Right cardiac atrium (tissue), 5 donors: ENCODE data around the gene KLK2. TPM values are rescaled to one million over a fixed set of nuclear protein-coding genes. Genes with fewer than 3 reads are reported as not detected.
A peak's percentile ranks its signal among the peaks of the same experiment; 100 is the strongest.
"Not testable (repeated sequence)": the region's sequence is repeated elsewhere in the genome, so short reads cannot be mapped to it uniquely, and the experiment has no call there.

Experiments
- ATAC-seq, 2 donors: fragments of 200-7000 bp; cut with Tn5 transposase; one replicate each; pipeline versions ENCODE4 v1.8.0 to v1.9.1; 2020; ENCODE audit warnings: moderate library complexity in 2 of 2, mild to moderate bottlenecking in 1 of 2
- DNase-seq, 3 donors: peaks; one replicate each; pipeline ENCODE4 v3.0.0-alpha.2; 2020
- H3K27ac ChIP-seq: one replicate; pipeline ENCODE4 v1.5.1; 2013; ENCODE audit warnings: mild to moderate bottlenecking, low read length, control low read depth, moderate library complexity
- H3K27me3 ChIP-seq: one replicate; pipeline ENCODE4 v1.6.1; 2013; ENCODE audit not compliant: control insufficient read depth, insufficient read depth
- H3K4me1 ChIP-seq: one replicate; pipeline ENCODE4 v1.6.1; 2013; ENCODE audit warnings: low read length; ENCODE audit not compliant: control insufficient read depth, insufficient read depth
- H3K4me3 ChIP-seq: one replicate; pipeline ENCODE4 v1.5.1; 2013; ENCODE audit warnings: low read length, control low read depth
- H3K9me3 ChIP-seq: one replicate; pipeline ENCODE4 v1.6.1; 2013; ENCODE audit warnings: low read length; ENCODE audit not compliant: control insufficient read depth
- whole genome bisulfite sequencing: extraction: QIAGEN DNeasy Blood & Tissue Kit; methylation state at CpG from one replicate; pipeline ENCODE4 v1.1.7; 2013; 5-methylcytosine and 5-hydroxymethylcytosine counted together
- intact Hi-C, 4 donors: fragments of 100-400 bp; cut with DNase I; formaldehyde crosslinking; loops; one replicate each; pipeline versions ENCODE4 v1.11.0 to v1.14.0; 2022 to 2023
- polyA plus RNA-seq: library from polyadenylated mRNA; stranded (reverse); fragments of 200-250 nt; gene quantifications from one replicate; pipeline ENCODE4 v1.2.3, GENCODE V29; 2013
- total RNA-seq, 4 donors: library from RNA; stranded (reverse); fragmentation: NEBNext Ultra II Directional; extraction: Animal tissue kit (Norgen Biotek cat#: 25700); gene quantifications; one replicate each; pipeline ENCODE4 v1.2.1, GENCODE V29; 2021
- donor health status: healthy with polysubstance abuse.
- donor health status: DM: no; HTN: yes; CAD: no.
- donor health status: DM: no; HTN: no; CAD: no.
- donor health status: DM: no; HTN: yes; CAD: no; lungs with severe emphysema.
- donor health status: DM: yes; HTN: yes; CAD: no.

Gene KLK2
- total and polyA plus RNA-seq, 5 donors, result not detected

- H3K4me1 ChIP-seq, result no peaks in the 10 kb centered on the region
- ATAC-seq (peak in 1 of 2 donors; percentile 19), DNase-seq (no peak)
- H3K27me3 ChIP-seq, result no peaks in the 10 kb centered on the region
- intact Hi-C loops, result no loop called here
- no peak overlapping the region for H3K27ac ChIP-seq
- 63% methylated on average over 10 of the region's 10 CpGs for WGBS
- H3K9me3 ChIP-seq, result no peaks in the 10 kb centered on the region
- no peak overlapping the region for H3K4me3 ChIP-seq
Measured at GRCh38 chr19:50894478-50895356, 21.5 kb downstream of the KLK2 start.

- DNase-seq, H3K9me3 ChIP-seq, H3K27ac ChIP-seq, intact Hi-C loops, H3K4me3 ChIP-seq, H3K27me3 ChIP-seq, H3K4me1 ChIP-seq, ATAC-seq: not testable (repeated sequence)
- whole genome bisulfite sequencing, result 84% methylated on average over 9 of the region's 9 CpGs
Measured at GRCh38 chr19:50896089-50896590, 22.9 kb downstream of the KLK2 start.

GRCh38 chr19:50896591-50897190, 23.5 kb downstream of the KLK2 start:
- no peak for ATAC-seq
- intact Hi-C loops, result no loop called here
- WGBS, result 65% methylated on average over 6 of the region's 6 CpGs

GRCh38 chr19:50897191-50897607, 24.0 kb downstream of the KLK2 start:
- H3K4me3 ChIP-seq, result no peak overlapping the region
- WGBS, result 52% methylated on average over 3 of the region's 3 CpGs
- no peaks in the 10 kb centered on the region for H3K9me3 ChIP-seq
- ATAC-seq, result no peak
- no peak overlapping the region for H3K27ac ChIP-seq
- no peaks in the 10 kb centered on the region for H3K27me3 ChIP-seq
- H3K4me1 ChIP-seq, result no peaks in the 10 kb centered on the region
- no peak for DNase-seq
- intact Hi-C loops, result no loop called here

More at GRCh38 chr19:50896591-50897190, 23.5 kb downstream of the KLK2 start:
- Histone ChIP-seq H3K9me3 (no peaks in the 10 kb centered on the region), H3K27me3 (no peaks in the 10 kb centered on the region), H3K4me3 (no peak overlapping the region), H3K27ac (no peak overlapping the region), H3K4me1 (no peaks in the 10 kb centered on the region)
- DNase-seq, result no peak

GRCh38 chr19:50897612-50898011, 24.4 kb downstream of the KLK2 start:
- WGBS, result 82% methylated on average over 3 of the region's 3 CpGs
- Histone ChIP-seq H3K27ac (no peak overlapping the region), H3K27me3 (no peaks in the 10 kb centered on the region), H3K4me3 (no peak overlapping the region), H3K4me1 (no peaks in the 10 kb centered on the region), H3K9me3 (no peaks in the 10 kb centered on the region)
- ATAC-seq (no peak), DNase-seq (no peak)
- intact Hi-C loops, result no loop called here

- Histone ChIP-seq H3K27ac (no peak overlapping the region), H3K27me3 (no peaks in the 10 kb centered on the region), H3K4me3 (no peak overlapping the region), H3K9me3 (no peaks in the 10 kb centered on the region), H3K4me1 (no peaks in the 10 kb centered on the region)
- ATAC-seq (no peak), DNase-seq (no peak)
- intact Hi-C loops, result no loop called here
- 71% methylated on average over 4 of the region's 4 CpGs for WGBS
Measured at GRCh38 chr19:50898018-50898417, 24.8 kb downstream of the KLK2 start.

- WGBS, result 92% methylated on average over 3 of the region's 3 CpGs
- ATAC-seq (no peak), DNase-seq (no peak)
- no peak overlapping the region for H3K27ac ChIP-seq
- no peak overlapping the region for H3K4me3 ChIP-seq
- intact Hi-C loops, result no loop called here
- no peaks in the 10 kb centered on the region for H3K27me3 ChIP-seq
- H3K4me1 ChIP-seq, result no peaks in the 10 kb centered on the region
- no peaks in the 10 kb centered on the region for H3K9me3 ChIP-seq
Measured at GRCh38 chr19:50899569-50899968, 26.3 kb downstream of the KLK2 start.

GRCh38 chr19:50902640-50903039, 29.4 kb downstream of the KLK2 start:
- intact Hi-C loops, result no loop called here
- Histone ChIP-seq H3K27me3 (no peaks in the 10 kb centered on the region), H3K27ac (no peak overlapping the region), H3K4me1 (no peaks in the 10 kb centered on the region), H3K4me3 (no peak overlapping the region), H3K9me3 (no peaks in the 10 kb centered on the region)
- DNase-seq (no peak), ATAC-seq (no peak)
- WGBS, result 74% methylated on average over 3 of the region's 4 CpGs

- 15% methylated on average over 5 of the region's 5 CpGs for WGBS
- DNase-seq, result peak in 1 of 3 donors; percentile 28
- Histone ChIP-seq H3K4me1 (no peaks in the 10 kb centered on the region), H3K27ac (no peak overlapping the region), H3K27me3 (no peaks in the 10 kb centered on the region), H3K4me3 (no peak overlapping the region), H3K9me3 (no peaks in the 10 kb centered on the region)
- intact Hi-C loops, result no loop called here
- no peak for ATAC-seq
Measured at GRCh38 chr19:50906217-50906616, 33.0 kb downstream of the KLK2 start.

GRCh38 chr19:50908336-50908735, 35.1 kb downstream of the KLK2 start:
- 63% methylated on average over 25 of the region's 25 CpGs for WGBS
- intact Hi-C loops, result no loop called here
- DNase-seq (no peak), ATAC-seq (no peak)
- Histone ChIP-seq H3K4me1 (no peaks in the 10 kb centered on the region), H3K9me3 (no peaks in the 10 kb centered on the region), H3K4me3 (no peak overlapping the region), H3K27me3 (no peaks in the 10 kb centered on the region), H3K27ac (no peak overlapping the region)
